GOT3 (cell line): Measurements from ENCODE around the gene TMEM184A.

Experiments used
- DNase-seq: peaks from one replicate; lab custom pipeline; 2025; ENCODE audit warnings: mixed read lengths; lab: John Stamatoyannopoulos, UW

Gene TMEM184A

DNA sequence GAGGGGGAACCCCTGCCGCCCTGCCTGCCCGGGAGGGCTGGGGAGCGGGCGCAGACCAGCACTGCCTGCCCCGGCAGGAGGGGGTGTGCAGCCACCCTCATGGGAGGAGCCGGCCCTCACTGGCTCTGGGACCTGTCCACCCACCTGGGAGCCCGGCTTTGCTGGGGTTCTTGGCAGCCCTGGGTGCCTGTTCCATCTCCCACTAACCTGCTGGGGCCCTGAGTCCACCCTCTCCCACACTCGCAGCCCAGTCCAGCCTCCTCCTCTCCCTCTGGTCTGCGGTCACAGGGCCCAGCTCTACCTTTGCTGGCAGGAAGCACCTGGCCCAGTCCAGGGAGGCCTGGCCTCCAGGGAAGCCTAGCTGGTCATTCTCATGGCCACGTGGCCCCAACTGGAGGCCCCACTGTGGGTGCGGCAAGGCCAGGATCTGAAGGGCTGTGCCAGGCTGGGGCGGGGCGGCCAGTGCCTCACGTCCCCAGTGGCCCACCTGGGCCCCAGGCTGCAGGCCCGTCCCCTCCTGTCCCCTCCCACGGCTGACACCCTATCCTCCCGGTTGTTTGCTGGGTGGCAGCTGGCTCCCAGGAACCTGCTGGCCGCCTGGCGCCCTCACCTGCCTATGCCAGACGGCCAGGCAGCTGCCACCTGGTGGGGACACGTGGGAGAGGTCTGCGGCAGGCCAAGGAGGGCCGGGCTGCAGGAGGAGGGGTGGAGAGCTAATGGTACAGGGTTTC lies at the start of gene TMEM184A:
TMEM184A (minus strand) TSS at position 393 of the 731 bp plus-strand sequence. CDS start 721 bp downstream, outside the sequence.
- no peak for DNase-seq

DNA sequence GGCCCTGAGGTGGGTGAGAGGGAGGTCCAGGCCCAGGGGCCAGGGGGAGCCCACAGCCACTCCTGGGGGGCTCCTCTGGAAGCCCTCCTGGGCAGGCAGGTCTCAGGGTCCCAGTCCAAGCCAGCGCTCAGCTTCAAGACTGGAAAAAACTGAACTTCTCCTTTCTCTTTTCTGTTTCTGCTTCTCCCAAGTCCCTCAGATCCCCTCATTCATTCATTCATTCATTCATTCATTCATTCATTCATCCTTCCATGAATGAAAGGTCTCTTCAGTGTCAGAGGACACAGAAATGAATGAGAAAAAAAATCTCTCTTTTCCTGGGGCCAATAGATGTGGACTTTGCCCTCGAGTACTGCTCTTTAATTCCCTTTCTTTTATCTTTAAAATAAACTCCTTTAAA lies 48.4 kb upstream of the TMEM184A start:
- no peak for DNase-seq

DNA sequence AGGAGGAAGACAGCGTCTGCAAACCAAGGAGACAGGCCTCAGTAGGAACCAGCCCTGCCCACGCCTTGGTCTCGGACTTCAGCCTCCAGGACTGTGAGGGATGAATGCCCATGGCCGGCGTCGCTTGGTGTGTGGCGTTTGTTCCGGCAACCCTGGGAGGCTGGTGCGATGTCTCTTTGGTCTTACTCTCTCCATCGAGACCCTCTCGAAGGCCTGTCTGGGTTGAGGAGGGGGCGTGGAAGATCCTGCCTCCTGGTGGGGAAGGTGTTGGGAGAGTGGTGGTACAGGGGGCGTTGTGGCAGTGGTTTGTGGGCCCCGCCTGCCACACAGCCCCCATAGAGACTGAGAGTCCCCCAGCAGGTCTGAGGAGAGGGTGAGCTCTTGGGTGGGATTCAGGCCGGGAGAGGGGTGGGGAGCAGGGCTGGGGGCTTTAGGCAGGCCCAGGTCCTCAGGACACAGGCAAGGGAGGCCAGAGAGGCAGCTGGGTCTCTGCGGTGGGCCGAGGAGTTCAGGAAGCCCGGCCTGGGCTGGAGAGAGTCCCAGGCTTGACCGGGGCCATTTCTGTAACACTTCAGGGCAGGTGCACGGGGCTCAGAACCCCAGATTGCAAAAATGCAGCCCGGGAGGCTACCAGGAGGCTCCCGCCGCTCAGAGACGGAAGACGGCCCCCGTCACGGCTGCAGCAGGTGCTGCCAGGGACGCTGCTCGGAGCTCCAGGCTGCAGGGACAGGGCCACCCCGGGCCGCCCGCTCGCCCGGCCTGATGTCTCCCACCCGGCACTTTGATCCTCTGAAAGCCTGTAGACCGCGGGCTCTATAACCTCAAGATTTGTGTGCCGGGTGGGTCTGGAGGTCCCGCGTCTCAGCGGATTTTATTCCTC lies 47.6 kb upstream of the TMEM184A start:
- DNase-seq: no peak

DNA sequence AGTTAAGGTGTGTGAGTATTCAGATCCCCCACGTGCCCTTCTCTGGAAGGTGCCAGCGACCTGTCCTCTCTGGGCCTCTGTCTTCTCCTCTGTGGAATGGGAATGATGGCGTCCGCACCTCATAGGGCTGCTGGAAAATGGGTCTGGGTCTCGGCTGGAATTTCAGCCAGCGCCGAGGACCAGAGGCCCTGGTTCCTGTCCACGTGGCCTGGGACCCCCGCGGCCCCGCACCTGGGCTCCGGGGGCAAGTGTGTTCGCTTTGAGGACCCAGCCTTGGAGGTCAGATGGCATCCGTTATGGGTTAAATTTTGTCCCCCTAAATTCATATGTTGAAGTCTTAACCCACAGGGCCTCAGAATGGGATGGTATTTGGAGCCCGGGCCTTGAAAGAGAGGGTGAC lies 46.4 kb upstream of the TMEM184A start:
- DNase-seq: no peak

DNA sequence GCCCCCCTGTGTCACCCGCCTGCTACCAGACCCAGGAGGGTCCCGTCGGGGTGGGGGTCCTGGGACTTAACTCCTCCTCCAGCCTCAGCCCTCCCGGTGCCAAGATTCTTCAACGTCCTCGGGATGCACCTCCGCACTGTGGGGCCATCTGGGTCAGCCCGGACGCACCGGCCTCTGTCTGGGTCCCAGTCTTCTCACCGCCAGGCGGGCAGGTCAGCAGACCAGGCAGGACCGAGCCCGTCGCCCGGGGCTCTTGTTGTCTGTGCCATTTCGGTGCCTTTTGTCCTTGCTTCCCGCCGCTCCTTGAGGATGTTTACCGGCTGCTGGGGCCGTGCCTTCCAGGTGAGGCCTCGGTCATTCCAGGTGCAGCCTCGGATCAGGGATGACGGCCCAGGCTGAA lies 46.0 kb upstream of the TMEM184A start:
- no peak for DNase-seq

DNA sequence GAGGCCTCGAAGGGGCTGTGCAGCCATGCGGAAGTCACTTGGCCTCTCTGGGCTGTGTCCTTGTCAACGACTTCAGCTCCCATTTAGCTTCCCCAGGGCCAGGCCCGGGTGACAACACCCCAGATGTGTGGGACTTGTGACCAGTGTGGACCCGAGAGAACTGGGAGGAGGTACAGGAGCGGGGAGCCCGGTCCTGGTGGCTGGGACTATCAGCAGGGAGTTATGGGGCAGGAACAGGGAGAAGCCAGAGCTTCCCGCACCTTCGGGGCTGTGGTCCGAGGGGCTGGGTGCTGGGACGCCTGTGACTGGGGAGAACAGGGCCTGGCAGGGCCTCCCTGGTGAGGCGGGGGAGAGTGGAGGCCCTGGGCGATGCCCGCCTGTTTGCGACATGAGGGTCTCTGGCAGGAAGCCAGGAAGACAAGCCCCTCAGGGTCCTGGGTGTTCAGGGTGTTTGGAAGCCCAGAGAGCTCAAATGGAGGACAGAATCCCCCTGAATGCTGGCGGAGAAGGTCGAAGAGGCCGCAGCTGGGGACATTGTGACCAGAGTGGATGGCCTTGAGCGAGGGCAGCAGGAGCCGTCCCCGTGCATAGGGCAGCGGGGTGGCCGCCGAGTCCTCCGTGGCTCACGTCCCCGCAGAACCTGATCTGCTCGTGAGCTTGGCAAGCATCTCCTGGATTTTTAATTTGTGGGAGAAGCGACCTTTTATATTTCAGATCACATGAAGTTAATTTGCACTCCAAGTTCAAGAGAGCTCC lies 43.8 kb upstream of the TMEM184A start:
- DNase-seq: no peak

DNA sequence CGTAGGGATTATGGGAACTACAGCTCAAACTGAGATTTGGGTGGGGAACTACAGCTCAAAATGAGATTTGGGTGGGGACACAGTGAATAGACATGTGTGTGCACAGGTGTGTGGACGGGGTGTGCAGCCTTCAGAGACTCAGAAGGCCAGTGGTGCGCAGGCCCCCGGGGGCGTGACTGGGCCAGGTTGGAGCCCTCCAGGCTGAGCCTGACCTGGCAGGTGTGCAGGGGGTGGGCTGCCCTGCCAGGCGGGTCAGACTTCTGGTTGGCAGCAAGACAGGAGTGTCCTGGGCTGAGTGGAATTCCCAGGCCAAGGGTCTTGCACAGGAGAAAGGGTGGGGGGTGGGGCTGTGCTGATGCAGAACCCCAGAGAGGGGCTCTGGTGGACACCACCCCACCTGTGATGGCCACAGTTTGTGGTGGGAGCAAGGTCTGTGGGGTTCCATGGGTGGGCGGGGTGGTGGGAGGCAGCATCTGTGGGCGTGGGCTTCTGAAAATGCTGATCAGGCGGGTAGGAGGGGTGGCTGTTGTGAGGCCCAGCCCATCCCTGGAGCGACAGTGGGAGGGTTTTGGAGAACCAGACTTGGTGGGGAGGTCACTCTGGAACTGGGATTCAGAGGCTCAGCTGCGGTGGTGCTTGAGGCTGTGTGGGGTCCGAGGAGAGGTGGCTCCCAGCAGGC lies 43.1 kb upstream of the TMEM184A start:
- no peak for DNase-seq

DNA sequence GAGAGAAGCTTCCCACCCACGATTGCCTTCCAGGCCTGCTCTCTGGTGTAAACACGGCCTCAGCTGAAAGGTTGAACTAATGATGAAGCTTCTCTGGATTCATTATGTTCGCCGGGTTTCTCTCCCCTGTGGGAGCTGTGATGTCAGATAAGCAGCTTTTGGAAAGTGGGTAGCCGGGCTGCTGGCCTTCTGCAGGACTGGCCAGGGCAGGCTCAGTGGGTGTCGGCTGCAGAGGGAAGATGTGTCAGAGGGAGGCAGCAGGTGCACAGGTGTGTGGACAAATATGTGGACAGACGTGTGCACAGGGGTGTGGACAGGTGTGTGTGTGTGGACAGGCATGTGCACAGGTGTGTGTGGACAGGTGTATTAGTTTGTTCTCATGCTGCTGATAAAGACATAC lies 42.3 kb upstream of the TMEM184A start:
- DNase-seq: no peak

DNA sequence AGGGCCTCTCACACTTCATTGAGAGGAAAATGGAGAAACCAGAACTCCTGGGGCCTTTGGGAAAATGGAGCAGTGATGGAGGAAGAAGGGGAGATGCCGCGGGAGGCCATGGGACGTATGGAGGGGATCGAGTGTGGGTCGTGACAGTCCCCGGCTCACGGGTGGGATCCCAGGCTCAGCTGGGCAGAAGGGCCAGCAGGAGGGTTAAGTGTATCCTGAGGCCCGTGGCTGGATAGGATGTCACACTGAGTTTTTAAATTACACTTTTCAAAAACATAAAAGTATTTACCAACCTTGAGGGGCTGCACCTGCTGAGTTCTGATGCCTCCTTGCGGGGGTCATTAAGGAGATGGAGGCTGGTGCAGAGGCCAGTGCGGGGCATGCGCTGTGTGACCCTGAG lies 41.8 kb upstream of the TMEM184A start:
- no peak for DNase-seq

DNA sequence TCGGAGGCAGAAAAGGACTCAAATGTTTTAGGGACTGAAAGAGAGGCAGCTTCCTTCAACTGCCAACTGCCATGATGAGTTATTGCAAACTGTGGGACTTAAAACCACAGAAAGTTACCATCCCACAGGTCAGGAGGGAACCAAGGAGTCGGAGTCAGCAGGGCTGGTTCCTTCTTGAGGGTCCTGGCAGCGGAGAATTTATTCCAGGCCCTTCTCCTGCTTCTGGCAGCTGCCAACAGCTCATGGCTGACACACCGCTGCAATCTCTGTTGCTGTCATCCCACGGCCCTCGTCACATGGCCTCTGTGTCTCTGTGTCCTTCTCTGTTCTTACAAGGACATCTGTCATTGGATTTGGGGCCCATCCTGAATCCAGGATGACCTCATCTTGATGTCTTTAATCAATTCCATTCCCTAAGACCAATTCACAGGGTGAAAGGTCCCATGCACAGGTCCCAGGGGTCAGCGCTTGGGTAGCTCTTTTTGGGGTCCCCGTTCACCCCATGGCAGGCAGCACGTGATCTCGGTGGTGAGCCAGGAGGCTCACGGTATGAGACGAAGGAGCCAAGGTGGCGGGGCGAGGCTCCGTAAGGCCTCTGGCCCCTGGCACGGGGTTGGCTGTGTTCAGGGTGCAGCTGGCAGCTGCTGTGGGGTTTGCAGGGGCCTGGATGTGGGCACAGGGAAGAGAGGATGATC lies 41.2 kb upstream of the TMEM184A start:
- DNase-seq: no peak

DNA sequence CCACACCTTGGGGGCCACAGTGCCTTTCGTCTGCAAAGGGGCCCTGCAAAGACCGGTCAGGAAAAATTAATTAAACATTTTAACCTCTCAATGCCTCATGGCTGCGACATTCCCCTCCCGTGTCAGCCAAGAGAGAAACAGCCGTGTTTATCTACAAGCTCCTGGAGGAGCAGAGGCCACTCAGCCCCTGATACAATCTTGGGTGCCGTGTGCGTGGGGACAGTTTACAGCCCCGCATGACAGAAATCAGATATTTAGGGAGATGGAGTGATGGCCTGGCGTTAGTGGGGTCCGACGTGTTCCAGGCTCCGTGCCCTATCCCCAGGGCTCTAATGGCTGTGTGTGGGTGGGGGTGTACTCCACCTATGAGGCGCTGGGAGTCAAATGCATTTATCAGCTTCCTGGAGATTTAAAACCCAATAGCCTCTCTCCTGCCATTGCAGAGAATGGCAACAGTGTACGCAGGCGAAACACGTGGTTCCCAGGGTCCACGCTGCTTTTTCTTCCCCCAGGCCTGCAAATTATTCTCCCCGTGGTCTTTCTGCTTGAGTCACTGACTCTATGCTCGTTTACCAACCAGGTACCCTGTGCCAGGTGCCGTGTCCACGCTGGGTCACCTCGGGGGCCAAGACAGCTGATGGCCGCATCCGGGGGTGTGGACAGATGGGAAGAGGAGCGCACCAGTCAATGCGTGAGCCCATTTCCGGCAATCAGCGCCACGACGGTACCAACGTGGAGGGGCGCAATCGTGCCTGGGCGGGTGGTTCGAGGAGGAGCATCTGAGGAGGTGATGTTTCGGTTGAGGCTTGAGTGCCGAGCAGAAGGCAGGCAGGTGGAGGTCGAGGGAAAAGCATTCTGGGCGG lies 40.4 kb upstream of the TMEM184A start:
- no peak for DNase-seq

DNA sequence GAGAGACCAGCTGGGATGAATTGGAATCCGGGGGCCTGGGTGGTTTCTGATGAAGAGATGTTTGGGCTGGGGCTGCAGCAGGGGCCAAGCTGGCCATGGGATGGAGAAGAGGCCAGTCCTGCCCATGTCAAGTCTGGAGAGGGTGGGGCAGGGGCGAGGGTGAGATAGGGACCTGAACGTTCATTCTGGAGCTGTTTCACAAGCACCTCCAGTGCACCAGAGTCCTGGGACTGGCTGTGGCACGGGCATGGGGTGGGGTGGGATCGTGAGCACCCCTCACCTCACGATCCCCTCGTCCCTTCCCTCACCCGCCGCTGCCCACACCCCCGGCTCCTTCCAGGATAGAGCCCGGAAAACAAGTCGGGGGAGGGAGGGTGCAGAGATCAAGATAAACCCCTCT lies 39.6 kb upstream of the TMEM184A start:
- no peak for DNase-seq

DNA sequence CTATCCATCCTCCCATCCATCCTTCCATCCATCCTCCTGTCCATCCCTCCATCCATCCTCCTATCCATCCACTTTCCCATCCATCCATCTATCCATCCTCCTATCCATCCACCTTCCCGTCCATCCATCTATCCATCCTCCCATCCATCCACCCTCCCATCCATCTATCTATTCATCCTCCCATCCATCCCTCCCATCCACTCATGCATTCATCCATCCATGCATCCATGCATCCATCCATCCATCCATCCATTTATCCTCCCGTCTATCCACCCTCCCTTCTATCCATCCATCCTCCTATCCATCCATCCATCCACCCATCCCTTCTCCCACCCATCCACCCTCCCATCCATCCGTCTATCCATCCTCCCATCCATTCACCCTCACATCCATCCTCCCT lies 39.0 kb upstream of the TMEM184A start:
- no peak for DNase-seq

DNA sequence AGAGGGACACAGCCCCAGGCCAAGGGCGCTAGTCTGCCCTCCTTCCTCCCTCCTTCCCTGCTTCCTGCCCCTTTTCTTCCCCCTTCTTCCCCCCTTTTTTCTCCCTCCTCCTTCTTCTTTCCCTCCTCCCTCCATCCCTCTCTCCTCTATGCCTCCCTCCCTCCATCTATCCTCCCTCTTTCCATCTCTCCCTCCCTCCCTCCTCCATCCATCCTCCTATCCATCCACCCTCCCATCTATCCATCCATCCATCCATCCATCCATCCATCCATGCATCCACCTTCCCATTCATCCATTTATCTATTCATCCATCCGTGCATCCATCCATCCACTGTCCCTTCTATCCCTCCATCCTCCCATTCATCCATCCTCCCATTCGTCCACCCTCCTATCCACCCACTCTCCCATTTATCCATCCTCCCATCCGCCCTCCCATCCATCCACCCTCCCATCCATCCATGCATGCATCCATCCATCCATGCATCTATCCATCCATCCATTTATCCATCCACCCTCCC lies 38.0 kb upstream of the TMEM184A start:
- no peak for DNase-seq

DNA sequence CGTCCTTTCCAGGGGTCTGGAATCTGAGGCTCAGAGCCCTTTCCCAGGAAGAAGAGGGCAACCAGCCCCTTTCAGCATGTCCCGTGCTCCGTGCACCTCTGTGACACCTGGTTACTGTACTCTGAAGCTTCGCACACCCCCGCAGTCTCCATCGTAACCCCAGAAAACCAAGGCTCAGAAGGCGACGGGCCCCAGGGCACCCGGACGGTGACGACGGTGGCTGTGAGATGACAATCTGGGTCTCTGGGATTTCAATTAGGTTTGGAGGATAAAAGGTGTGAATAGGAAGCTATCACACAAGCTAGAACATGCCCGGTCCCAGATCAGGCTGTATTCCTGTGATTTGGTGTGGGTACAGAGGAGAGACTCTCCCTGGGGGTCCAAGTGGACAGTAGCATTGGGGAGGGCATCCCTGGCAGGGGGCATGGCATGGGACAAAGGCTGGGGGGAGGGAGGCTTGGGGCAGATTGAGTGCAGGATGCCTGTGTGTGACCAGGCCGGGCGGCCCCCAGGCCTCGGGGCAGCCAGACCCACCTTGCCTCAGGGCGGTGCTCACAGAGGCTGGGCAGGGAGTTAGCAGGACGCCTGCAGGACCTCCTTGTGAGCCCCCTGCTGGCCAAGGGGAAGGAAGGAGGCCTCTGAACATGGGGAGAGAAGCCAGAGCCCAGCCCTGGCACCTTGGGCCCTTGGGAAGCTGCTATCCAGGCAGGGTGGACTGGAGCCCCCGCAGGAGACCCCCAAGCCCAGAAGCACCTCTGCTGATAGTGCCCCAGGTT lies 37.3 kb upstream of the TMEM184A start:
- DNase-seq: no peak

DNA sequence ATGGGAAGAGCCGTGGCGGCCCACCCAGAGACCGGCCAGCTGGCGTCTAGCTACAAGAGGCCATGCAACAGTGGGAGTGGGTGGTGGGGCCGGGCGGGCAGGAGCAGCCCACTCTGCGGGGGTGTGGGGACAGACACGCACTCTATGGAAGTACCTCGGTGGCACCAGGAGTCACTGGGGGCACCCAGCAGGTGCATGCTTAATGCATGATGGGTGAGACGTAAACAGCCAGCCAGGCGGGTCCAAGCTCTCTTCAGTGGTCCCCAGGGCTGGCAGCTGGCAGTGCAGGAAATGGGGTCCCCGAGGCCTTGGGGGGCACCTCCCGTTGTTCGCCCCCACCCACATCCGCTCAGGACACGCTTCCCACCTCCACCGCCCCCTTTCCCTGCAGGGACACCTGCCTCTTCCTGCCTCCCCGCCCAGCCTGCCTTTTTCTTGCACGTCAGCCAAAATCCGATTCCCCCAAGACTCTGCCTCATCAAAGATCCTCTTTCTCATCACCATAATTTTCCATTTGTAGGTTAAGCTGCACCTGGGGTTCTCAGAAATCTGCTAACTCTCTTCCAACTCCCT lies 36.4 kb upstream of the TMEM184A start:
- DNase-seq: no peak

DNA sequence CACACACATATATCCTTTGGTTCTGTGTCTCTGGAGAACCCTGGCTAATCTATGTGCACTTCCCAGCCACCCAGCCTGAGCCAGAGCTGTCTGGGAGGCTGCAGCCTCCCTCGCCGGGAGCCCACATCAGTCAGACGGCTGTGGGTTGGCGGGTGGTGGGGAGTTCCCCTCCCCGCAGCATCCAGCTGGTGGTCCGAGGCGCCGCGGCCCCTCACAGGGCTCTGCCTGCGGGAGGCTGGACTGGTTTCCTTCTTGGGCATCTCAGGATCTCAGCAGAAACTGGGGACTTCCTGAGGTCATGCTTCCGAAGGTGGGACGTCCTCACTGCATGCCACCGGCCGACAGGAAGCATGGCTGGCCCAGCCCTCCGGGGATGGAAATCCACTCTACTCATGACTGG lies 35.9 kb upstream of the TMEM184A start:
- DNase-seq: no peak

DNA sequence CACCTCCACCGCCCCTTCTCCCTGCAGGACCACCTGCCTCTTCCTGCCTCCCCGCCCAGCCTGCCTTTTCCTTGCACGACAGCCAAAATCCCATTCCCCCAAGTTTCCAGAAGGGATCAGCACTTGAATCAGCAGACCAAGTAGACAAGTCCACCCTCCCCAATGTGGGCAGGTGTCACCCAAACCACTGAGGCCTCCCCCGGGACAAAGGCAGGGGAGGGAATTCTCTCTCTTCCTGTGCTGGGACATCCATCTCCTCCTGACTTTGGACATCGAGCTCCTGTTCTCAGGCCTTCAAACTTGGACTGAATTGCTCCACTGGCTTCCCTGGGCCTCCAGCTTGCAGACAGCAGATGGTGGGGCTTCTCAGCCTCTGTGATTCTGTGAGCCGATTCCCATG lies 35.4 kb upstream of the TMEM184A start:
- no peak for DNase-seq

DNA sequence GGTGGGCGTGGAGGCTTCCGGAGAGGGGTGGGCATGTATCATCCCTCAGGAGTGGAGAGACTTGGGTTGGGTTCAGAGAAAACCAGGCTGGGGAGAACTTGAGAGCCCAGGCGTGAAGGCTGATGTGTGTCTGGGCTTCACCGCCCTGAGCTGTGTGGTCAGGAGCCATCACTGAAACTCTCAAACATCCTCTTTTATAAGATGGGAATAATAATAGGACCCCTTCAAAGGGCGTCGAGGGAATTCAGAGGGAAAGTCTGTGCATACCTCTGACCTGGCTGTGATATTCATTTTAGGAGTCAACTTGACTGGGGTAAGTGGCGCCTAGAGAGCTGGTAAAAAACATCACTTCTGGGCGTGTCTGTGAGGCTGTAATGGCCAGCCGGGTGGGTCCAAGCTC lies 34.9 kb upstream of the TMEM184A start:
- DNase-seq: no peak
